Heart left ventricle (tissue), 16 donors: ENCODE measurements around the gene RBMS2. TPM values are rescaled to one million over a fixed set of nuclear protein-coding genes. Genes with fewer than 3 reads are reported as not detected.

ENCODE experiments used
- ATAC-seq, 4 donors: fragments of 200-7000 bp; cut with Tn5 transposase; one replicate each; pipeline ENCODE4 v1.9.1; 2020 to 2022; ENCODE audit warnings: moderate library complexity in 4 of 4, mild to moderate bottlenecking in 3 of 4, moderate number of reproducible peaks in 1 of 4
- DNase-seq, 5 donors: peaks; one replicate each; pipeline ENCODE4 v3.0.0-alpha.2; 2020
- H3K27ac ChIP-seq, 12 donors: fragments of 200-600 bp; sonication (generic) in 4 of 12; one replicate each; pipeline versions ENCODE4 v1.5.0 to v1.8.0; 2016 to 2022; ENCODE audit warnings: mild to moderate bottlenecking in 2 of 12
- H3K27me3 ChIP-seq, 9 donors: fragments of 200-600 bp; sonication (generic) in 2 of 9; one replicate each; pipeline versions ENCODE4 v1.5.1 to v1.8.0; 2016 to 2022; ENCODE audit warnings: mild to moderate bottlenecking in 3 of 9
- H3K36me3 ChIP-seq, 9 donors: fragments of 200-600 bp; sonication (generic) in 2 of 9; one replicate each; pipeline versions ENCODE4 v1.5.0 to v1.8.0; 2018 to 2022; ENCODE audit warnings: mild to moderate bottlenecking in 2 of 9
- H3K4me1 ChIP-seq, 12 donors: fragments of 200-600 bp; sonication (generic) in 4 of 12; one replicate each; pipeline versions ENCODE4 v1.5.0 to v1.8.0; 2016 to 2022; ENCODE audit warnings: mild to moderate bottlenecking in 3 of 12
- H3K4me3 ChIP-seq, 12 donors: fragments of 200-600 bp; sonication (generic) in 4 of 12; one replicate each; pipeline versions ENCODE4 v1.5.0 to v1.8.0; 2017 to 2022; ENCODE audit warnings: mild to moderate bottlenecking in 9 of 12, moderate library complexity in 4 of 12
- H3K9me3 ChIP-seq, 12 donors: fragments of 200-600 bp; sonication (generic) in 4 of 12; one replicate each; pipeline versions ENCODE4 v1.5.0 to v1.8.0; 2016 to 2022; ENCODE audit warnings: mild to moderate bottlenecking in 1 of 12
- POLR2A ChIP-seq, 2 donors: fragments of 450-650 bp; IDR thresholded peaks; one replicate each; pipeline ENCODE4 v1.6.1; 2017; ENCODE audit warnings: antibody characterized with exemption in 2 of 2, mild to moderate bottlenecking in 2 of 2, moderate library complexity in 2 of 2
- WGBS, 4 donors: extraction: QIAGEN DNeasy Blood & Tissue Kit in 2 of 4; methylation state at CpG; one replicate each; pipeline versions ENCODE4 v1.1.5 to v1.1.7; 2013 to 2018; 5-methylcytosine and 5-hydroxymethylcytosine counted together
- intact Hi-C, 10 donors: fragments of 100-400 bp; cut with DNase I; formaldehyde crosslinking; loops; one replicate each; pipeline versions ENCODE4 v1.11.1 to v1.14.2; 2022
- polyA plus RNA-seq, 2 donors: library from polyadenylated mRNA; stranded (reverse); fragments of 200-250 nt; gene quantifications; one replicate each; pipeline ENCODE4 v1.2.3, GENCODE V29; 2013
- total RNA-seq, 9 donors: library from RNA; depleted of rRNA in 2 of 9; stranded (reverse); fragments of >200 nt in 2 of 9; fragmentation: NEBNext Ultra II Directional in 3 of 9; extraction: Animal tissue kit (Norgen Biotek cat#: 25700) in 3 of 9; gene quantifications; one replicate each; pipeline versions ENCODE4 v1.1.0 to v1.2.4, GENCODE V29; 2016 to 2023
- TF ChIP-seq, protein P1 (sequence below), 12 donors: fragments of 200-600 bp; sonication (generic) in 4 of 12; IDR thresholded peaks; one replicate each; pipeline versions ENCODE4 v1.5.0 to v1.8.0; 2018 to 2022; ENCODE audit warnings: antibody characterized with exemption in 12 of 12, mild to moderate bottlenecking in 5 of 12
- donor health status: ischemic (EF 13 %, LVEDD 7.1; RV severe dilation, severe dysfunction).
- donor health status: healthy with polysubstance abuse.
- donor health status: DM: no; HTN: yes; CAD: no.
- donor health status: DM: no; HTN: no; CAD: no.
- donor health status: ischemic (EF 25% LVEDD 6.9; RV normal size, moderate dysfunction).
- donor health status: ischemic (EF 25% LVEDD 5.7; RV mildly dilated, moderate dysfunction).
- donor health status: healthy.
- donor health status: DM: yes; HTN: yes; CAD: no.
- donor health status: ischemic (EF 35%, LVEDD 5.7; RV mildly dilated, moderate dysfunction).
- donor health status: nonischemic (EF 11% LVEDD 7.7; RV severe dilation, severe dysfunction).
- donor health status: DM: yes; HTN: yes; CAD: no.
- donor health status: PGD.
- donor health status: ischemic (EF 29% LVEDD 5.4; RV normal size, mild dysfunction).
- donor health status: nonischemic (EF 23%, LVEDD 6.1; RV moderate dilation, normal function).

Gene RBMS2
- total and polyA plus RNA-seq, 11 donors, result 8.8 to 37.3 (median 29.1) TPM

DNA sequence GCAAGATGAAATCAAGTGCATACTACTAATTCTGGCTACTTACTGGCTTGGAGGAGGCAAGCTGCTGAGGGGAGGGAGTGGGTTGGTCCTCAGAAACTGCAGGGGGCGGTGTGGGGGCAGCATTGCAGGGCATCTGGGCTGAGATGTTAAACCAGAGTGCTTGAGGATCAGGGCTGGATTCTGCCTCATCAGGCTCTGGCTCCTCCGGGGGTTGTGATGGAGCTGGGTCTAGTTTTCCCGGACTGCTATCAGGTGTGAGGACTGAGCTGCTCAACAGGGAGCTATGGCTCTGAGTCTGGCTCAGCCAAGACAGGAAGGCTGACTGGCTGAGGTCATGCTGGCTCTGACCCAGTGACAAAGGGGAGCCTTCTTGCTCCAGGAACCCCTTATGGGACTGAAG is 79.9 kb downstream of the RBMS2 start:
- Histone ChIP-seq H3K4me3 (no peak overlapping the region), H3K9me3 (no peaks in the 10 kb centered on the region), H3K27ac (peak overlapping the region in 8 of 12 donors; percentile 1 to 56 (median 24)), H3K36me3 (peaks cover 19 to 99% (median 97%) of the 10 kb centered on the region in 9 donors), H3K27me3 (no peaks in the 10 kb centered on the region), H3K4me1 (peaks cover 0 to 18% (median 10%) of the 10 kb centered on the region in 12 donors)
- DNase-seq (peak in 4 of 5 donors; percentile 23 to 59 (median 44)), ATAC-seq (peak; percentile 57 to 77 (median 68))
- 25 to 42% (median 38%) methylated on average over 2 to 3 of the region's 3 CpGs for WGBS, 4 donors
- intact Hi-C loops, result loop anchor here in 1 of 10 donors (5.0 kb wide), 1 partner anchor 36 kb away; no protein-coding TSS in a partner anchor
- TF ChIP-seq, protein P1, sequence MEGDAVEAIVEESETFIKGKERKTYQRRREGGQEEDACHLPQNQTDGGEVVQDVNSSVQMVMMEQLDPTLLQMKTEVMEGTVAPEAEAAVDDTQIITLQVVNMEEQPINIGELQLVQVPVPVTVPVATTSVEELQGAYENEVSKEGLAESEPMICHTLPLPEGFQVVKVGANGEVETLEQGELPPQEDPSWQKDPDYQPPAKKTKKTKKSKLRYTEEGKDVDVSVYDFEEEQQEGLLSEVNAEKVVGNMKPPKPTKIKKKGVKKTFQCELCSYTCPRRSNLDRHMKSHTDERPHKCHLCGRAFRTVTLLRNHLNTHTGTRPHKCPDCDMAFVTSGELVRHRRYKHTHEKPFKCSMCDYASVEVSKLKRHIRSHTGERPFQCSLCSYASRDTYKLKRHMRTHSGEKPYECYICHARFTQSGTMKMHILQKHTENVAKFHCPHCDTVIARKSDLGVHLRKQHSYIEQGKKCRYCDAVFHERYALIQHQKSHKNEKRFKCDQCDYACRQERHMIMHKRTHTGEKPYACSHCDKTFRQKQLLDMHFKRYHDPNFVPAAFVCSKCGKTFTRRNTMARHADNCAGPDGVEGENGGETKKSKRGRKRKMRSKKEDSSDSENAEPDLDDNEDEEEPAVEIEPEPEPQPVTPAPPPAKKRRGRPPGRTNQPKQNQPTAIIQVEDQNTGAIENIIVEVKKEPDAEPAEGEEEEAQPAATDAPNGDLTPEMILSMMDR (IDR thresholded peaks at IDR 0.05), result peak in 2 of 12 donors; percentile 9 to 18
- no peak for TF ChIP-seq POLR2A (IDR thresholded peaks at IDR 0.05)

DNA sequence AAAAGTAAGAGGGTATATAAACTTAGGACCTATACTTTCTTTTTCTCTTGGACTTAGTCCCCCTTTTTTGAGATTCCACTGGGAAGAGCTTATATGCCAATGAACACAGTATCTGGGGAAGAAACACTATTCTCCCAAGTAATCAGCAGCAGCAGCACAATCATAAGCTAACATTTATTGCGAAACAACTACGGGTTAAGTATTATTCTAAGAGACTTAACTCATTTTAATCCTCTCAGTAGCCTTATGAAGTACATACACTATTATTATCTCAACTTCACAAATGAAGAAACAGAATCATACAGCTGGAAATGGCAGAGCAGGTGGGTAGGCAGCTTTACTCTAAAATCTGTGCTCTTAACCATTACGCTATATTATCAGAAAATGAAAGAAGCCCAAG is 80.6 kb downstream of the RBMS2 start:
- no peak for TF ChIP-seq POLR2A (IDR thresholded peaks at IDR 0.05)
- TF ChIP-seq, protein P1 (IDR thresholded peaks at IDR 0.05), result no peak
- ATAC-seq, result no peak
- Histone ChIP-seq H3K36me3 (peaks cover 19 to 99% (median 98%) of the 10 kb centered on the region in 9 donors), H3K9me3 (no peaks in the 10 kb centered on the region), H3K27ac (peak overlapping the region in 3 of 12 donors; percentile 40 to 56 (median 53)), H3K27me3 (no peaks in the 10 kb centered on the region), H3K4me3 (no peak overlapping the region), H3K4me1 (peaks cover 0 to 18% (median 8%) of the 10 kb centered on the region in 12 donors)
- intact Hi-C loops, result loop anchor here in 1 of 10 donors (5.0 kb wide), 1 partner anchor 35 kb away; no protein-coding TSS in a partner anchor
- 81 to 90% (median 84%) methylated on average over 3 of the region's 3 CpGs for WGBS, 4 donors
- no peak for DNase-seq

DNA sequence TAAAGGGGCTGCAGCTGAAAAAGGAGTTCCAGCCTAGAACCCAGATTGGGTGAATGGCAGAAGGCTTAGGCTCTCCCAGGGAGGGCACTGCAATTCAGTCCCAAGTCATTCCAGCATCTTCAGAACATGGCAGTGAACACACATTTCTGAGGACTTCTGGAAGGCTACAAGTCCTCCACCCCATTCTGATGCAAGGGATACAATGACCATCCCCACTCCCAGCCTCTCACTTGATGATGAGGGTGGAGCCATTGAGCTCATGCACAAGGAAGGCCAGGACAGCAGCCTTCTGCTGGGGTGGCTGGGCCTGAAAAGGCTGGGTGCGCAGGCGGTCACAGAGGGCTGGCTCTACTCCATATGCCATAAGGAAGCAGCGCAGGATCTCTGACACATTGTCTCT is 82.7 kb downstream of the RBMS2 start:
- Histone ChIP-seq H3K27ac (no peak overlapping the region), H3K36me3 (peaks cover 15 to 100% (median 100%) of the 10 kb centered on the region in 9 donors), H3K27me3 (no peaks in the 10 kb centered on the region), H3K4me3 (no peak overlapping the region), H3K4me1 (peaks cover 0 to 18% (median 8%) of the 10 kb centered on the region in 12 donors), H3K9me3 (no peaks in the 10 kb centered on the region)
- peak in 1 of 4 donors; percentile 5 for ATAC-seq
- TF ChIP-seq POLR2A (IDR thresholded peaks at IDR 0.05), result no peak
- TF ChIP-seq, protein P1 (IDR thresholded peaks at IDR 0.05), result no peak
- WGBS, 4 donors, result 96 to 100% (median 98%) methylated on average over 3 of the region's 3 CpGs
- intact Hi-C loops, result loop anchor here in 1 of 10 donors (5.0 kb wide), 1 partner anchor 33 kb away; no protein-coding TSS in a partner anchor
- DNase-seq, result no peak

DNA sequence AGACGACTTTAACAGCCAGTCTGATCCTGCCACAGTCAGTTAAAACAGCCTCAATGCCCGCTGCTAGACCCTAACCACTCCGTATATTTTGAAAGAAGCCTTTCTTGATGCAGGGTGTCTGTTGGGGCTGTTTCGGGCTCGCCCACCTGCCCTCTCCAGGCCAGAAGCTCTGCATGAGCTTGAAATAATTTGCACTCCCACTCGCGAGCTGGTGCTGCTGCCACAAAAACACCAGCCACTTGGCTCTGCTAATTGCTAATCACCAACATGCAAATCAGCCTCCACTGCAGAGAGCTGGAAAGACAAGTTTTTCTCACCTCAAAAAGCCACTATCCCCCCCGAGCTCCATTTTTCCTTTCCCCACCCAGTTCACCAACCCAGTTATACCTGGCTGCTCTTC is 93.0 kb downstream of the RBMS2 start:
- H3K36me3 ChIP-seq, result peaks cover 6 to 100% (median 94%) of the 10 kb centered on the region in 9 donors
- no peak overlapping the region for H3K4me3 ChIP-seq
- 82 to 91% (median 86%) methylated on average over 8 of the region's 8 CpGs for WGBS, 4 donors
- H3K9me3 ChIP-seq, result no peaks in the 10 kb centered on the region
- TF ChIP-seq, protein P1 (IDR thresholded peaks at IDR 0.05), result no peak
- TF ChIP-seq POLR2A (IDR thresholded peaks at IDR 0.05), result no peak
- no peak for ATAC-seq
- peaks cover 0 to 49% (median 19%) of the 10 kb centered on the region in 12 donors for H3K4me1 ChIP-seq
- no peaks in the 10 kb centered on the region for H3K27me3 ChIP-seq
- DNase-seq, result no peak
- no peak overlapping the region for H3K27ac ChIP-seq
- intact Hi-C loops, result no loop called here
